DMS153 (cell line): ENCODE results near the gene GALNT2.

Experiments
- DNase-seq: peaks from one replicate; lab custom pipeline; 2025; lab: John Stamatoyannopoulos, UW

Gene GALNT2

GRCh38 chr1:230050973-230051735, 15.9 kb upstream of the GALNT2 start:
- DNase-seq, result no peak

DNA sequence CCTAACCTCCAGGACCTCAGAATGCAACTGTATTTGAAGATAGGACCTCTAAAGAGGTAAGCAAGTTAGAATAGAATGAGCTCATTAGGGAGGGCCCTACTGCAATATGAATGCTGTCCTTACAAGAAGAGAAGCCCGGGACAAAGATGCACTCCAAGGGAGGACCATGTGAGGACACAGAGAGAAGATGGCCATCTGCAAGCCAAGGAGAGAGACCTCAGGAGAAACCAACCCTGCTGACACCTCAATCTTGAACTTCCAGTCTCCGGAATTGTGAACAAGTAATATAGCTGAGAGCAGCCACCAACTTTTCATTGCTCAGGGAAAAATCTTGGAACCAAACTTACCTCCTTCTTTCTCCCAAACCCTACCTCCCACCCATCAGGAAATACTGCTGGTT, 15.0 kb upstream of the GALNT2 start:
- no peak for DNase-seq

DNA sequence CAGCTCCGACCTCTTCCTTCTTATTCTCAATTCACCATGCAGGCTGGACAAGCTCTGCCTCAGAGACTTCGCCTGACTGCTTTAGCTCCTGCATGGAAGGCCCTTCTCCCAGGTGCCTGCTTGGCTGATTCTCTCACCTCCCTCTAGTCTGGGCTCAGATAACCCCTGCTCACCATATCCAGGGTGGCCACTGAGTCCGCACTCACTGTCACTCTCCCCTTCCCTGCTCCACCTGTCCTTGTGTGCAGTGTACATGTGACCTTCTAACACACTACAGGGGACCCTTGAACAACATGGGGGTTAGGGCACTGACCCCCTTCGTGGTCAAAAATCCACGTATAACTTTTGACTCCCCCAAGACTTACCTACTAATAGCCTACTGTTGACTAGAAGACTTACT, 14.4 kb upstream of the GALNT2 start:
- DNase-seq, result no peak

GRCh38 chr1:230054092-230054749, 12.8 kb upstream of the GALNT2 start:
- DNase-seq, result no peak

GRCh38 chr1:230056098-230056497, 10.9 kb upstream of the GALNT2 start:
- no peak for DNase-seq

GRCh38 chr1:230057100-230057499, 9.9 kb upstream of the GALNT2 start:
- no peak for DNase-seq

DNA sequence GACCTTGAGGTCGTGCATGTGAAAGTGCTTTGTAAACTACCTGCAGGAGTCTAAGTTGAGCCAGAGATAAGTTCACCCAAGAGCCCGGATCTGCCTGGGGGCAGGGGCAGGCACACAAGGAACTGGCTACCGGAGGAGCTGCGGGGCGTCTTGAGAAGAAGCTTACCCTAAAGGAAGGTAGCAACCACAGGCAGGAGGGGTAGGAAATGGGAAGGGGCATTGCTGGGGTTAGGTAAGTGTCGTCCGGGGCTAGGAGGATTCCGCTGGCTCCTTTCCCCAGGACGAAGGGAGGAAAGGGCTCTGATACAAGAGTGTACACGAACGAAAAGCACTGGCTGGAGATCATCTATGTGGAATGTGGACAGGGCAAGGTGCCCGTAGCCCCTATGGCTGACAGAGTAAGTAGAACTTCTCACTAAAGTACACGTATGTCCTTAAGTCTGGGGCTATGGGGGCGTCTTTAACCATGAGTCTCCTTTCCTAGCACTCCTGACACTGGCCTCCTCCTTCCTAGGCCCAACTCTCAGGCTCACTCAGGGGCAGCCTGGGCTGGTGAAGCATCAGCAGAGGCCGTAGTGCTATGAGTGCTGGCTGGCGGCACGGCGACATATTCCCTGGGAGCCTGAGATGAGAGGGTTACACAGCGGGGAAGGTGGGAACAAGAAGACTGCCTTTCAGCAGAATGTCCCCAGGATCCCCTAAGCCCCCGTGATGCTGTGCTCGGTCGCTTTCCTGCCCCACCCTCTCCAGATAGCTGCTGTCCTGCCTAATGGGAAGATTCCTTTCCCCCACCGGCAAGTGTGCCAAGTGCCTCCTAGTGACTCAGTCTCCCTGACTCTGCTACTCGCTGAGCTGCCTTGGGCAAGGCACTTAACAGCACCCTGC, 9.1 kb upstream of the GALNT2 start:
- DNase-seq, result no peak

DNA sequence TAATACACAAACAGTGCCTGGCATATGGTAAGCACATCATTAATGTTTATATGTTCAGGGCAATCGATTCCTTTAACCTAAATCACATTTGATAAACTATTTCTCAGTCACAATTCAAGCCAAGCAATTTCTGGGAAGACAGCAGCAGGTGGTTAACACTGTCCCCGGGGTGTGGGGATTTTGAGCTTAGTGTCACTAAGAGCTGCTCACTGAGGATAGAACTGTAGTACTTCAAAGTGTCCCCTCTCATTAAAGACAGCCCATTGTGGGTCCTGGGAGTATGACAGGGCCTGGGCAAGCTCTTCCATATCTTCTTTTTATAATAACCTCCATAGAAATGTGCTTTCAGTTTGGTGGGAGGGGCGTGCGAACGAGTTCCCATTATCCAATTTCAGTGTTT, 8.4 kb upstream of the GALNT2 start:
- no peak for DNase-seq

- no peak for DNase-seq
These were observed 5.2 kb upstream of the GALNT2 start for GRCh38 chr1:230061801-230062200.

- DNase-seq, result no peak
These were observed 4.5 kb upstream of the GALNT2 start for GRCh38 chr1:230062521-230062920.

DNA sequence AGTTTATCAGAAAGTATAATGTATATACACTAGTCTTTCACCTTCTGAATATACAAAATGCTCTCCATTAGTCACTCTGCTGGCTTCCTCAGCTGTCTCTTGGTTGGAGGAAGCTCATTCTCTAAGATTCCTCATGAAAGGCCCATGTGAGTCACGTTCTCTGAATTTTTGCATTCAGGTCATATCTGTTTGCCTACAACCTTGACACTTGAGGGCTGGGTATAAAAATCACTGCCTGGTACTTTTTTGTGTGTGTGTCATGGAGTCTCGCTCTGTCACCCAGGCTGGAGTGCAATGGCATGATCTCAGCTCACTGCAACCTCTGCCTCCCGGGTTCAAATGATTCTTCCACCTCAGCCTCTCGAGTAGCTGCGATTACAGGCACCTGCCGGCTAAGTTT, 2.8 kb upstream of the GALNT2 start:
- DNase-seq, result no peak

DNA sequence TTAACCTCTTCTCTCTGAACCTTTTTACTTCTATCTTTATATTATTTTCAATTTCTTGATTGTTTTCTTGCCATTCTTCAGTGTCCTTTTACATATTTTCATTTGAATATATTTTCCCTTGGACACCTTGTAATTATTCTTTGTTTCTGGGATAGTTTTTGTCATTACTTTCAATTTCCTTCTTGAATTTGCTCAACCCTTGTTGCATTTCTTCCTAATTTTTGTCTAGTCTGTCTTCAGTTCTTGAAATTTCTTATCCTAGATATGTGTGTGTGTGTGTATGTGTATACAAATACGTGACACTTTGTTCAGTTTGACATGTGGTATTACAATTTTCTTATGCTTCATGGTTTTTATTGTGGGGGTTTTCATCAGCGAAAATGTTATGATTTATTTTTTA, 1.9 kb upstream of the GALNT2 start:
- no peak for DNase-seq

DNA sequence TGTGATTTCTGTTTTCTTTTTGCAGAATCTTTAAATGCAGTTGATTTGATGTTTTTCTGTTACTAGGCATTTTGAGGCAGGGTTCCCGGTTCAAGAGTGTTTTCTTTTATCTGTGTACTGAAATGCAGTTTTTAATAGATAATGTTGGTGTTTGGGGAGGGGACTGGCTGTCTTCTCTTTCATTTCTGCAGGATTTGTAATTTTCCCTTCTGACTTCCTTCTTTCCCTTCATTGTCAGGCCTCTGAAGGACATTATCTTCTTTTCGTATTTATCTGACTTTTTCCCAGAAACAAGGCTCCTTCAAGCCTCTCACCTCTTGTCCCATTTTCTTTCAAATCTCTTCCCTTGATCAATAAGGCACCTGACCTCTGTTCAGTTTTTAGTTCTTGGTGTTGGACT, 1.5 kb upstream of the GALNT2 start:
- no peak for DNase-seq

DNA sequence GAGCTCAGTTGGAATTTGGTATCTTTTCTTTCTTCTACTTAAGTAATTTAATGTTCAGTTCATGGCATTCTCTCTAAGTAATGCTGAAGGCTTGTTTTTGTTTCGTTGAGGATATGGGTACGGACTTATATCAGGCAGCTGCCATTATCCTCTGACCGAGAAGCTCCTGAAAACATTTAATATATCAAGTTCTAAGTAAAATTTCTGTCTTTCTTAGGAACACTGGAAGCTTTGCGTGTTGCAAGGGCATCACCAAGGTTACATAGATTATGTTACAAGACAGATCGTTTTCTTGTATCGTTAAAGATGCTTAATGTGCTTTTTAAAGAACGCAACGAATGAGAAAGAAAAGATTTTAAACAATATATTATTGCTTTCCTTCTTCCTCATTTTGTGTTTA, 1.0 kb upstream of the GALNT2 start:
- no peak for DNase-seq

GRCh38 chr1:230067419-230067870, 407 bp downstream of the GALNT2 start:
- DNase-seq, result peak; percentile 8

DNA sequence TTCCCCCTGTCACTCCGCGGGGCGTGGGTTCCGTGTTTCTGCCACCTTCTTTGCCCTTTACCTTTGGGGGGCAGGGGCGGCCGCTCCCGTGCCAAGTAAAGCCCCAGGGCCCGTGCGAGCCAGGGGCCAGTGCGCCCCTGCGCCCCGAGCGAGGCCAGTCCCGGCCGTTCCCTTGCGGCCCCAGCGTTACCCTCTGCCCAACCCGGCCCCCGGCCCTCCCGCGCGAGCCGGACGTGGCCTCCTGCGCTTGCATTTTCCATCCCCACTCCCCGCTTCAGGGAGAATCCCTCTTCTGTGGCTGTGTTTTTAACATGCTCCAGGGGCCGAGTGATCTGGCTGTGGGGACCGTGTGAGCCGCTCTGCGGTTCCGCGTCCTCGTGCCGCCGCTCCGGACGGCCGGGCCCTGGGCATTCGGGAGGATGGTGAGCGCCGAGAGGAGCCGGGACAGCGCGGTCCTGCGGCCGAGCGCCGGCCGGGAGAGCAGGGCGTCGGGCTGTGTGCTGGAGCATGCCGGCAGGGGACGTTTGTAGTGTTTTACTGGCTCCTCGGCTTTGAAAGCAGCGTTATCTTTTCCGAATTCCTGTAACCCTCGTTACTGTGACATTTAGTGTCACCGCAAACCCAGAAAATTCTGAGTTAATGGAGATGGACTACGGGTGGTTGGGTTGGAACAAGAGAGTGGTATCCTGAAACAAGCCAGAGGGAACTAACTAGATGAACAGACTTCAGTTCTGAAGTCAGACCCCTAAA, 1.0 kb downstream of the GALNT2 start:
- DNase-seq, result no peak

DNA sequence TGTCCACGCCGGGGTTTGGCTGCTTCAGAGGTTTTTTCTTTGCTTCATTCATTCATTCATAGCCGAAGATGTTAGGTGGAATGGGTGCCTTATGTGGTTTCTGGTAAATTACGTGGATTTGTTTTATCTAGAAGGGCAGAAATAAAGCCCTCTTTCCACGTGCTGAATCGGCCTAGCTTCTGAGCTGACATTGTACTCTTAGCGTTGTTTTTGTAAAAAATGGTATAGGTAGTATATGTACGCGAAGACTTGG, 1.5 kb downstream of the GALNT2 start:
- DNase-seq, result no peak

- peak; percentile 27 for DNase-seq
These were observed 2.1 kb downstream of the GALNT2 start for GRCh38 chr1:230068952-230069684.

GRCh38 chr1:230069796-230070195, 2.8 kb downstream of the GALNT2 start:
- DNase-seq, result peak; percentile 8

- DNase-seq, result no peak
These were observed 3.5 kb downstream of the GALNT2 start for GRCh38 chr1:230070321-230071208.

- no peak for DNase-seq
These were observed 4.3 kb downstream of the GALNT2 start for GRCh38 chr1:230071316-230071715.
